Measurements from ENCODE around the gene TNIP1. TPM values are rescaled to one million over a fixed set of nuclear protein-coding genes. Genes with fewer than 3 reads are reported as not detected.
A peak's percentile ranks its signal among the peaks of the same experiment; 100 is the strongest.

Gene TNIP1
- total RNA-seq, 1 experiment from 2014 or later: 103 TPM

- DNase-seq (ENCODE audit: low spot score): no peak
Measured at GRCh38 chr5:151002681-151003502, 77.9 kb downstream of the TNIP1 start.

GRCh38 chr5:151002250-151002649 lies 78.6 kb downstream of the TNIP1 start:
- peak; percentile 56 for DNase-seq (ENCODE audit: low spot score)

- DNase-seq (ENCODE audit: low spot score): no peak
Measured at GRCh38 chr5:151001436-151001835, 79.4 kb downstream of the TNIP1 start.

- DNase-seq (ENCODE audit: low spot score): no peak
Measured at GRCh38 chr5:150999704-151000442, 81.0 kb downstream of the TNIP1 start.

- no peak for DNase-seq (ENCODE audit: low spot score)
Measured at GRCh38 chr5:150993826-150994412, 86.9 kb downstream of the TNIP1 start.

GRCh38 chr5:150993422-150993821 lies 87.4 kb downstream of the TNIP1 start:
- DNase-seq (ENCODE audit: low spot score): no peak

GRCh38 chr5:150992705-150993104 lies 88.1 kb downstream of the TNIP1 start:
- DNase-seq (ENCODE audit: low spot score): no peak

GRCh38 chr5:150989695-150990094 lies 91.1 kb downstream of the TNIP1 start:
- DNase-seq (ENCODE audit: low spot score): peak; percentile 26

GRCh38 chr5:150987746-150988145 lies 93.1 kb downstream of the TNIP1 start:
- no peak for DNase-seq (ENCODE audit: low spot score)

Other genes starting within 250 kb of the TNIP1 start
- not detected in 2 replicates for gene IRGM, start 234.5 kb downstream of the TNIP1 start, total RNA-seq (2014; rRNA removed; shearing (Covaris generic))
- gene ZNF300, start 176.1 kb downstream of the TNIP1 start, total RNA-seq (2014; rRNA removed; shearing (Covaris generic)): 0.56 and 0.70 TPM in 2 replicates
- gene GPX3, start 60.4 kb downstream of the TNIP1 start, total RNA-seq (2014; rRNA removed; shearing (Covaris generic)): 35.0 and 36.4 TPM in 2 replicates
- gene ANXA6, start 76.7 kb upstream of the TNIP1 start, total RNA-seq (2014; rRNA removed; shearing (Covaris generic)): 3.6 and 5.3 TPM in 2 replicates
- gene CCDC69, start 143.1 kb upstream of the TNIP1 start, total RNA-seq (2014; rRNA removed; shearing (Covaris generic)): 0.33 and 0.50 TPM in 2 replicates
- gene GM2A, start 172.2 kb upstream of the TNIP1 start, total RNA-seq (2014; rRNA removed; shearing (Covaris generic)): 13.0 and 14.7 TPM in 2 replicates
- gene SLC36A3, start 222.7 kb upstream of the TNIP1 start, total RNA-seq (2014; rRNA removed; shearing (Covaris generic)): not detected in 2 replicates